Caco-2 (cell line): Measurements from ENCODE around the gene PPP4R3C. TPM values are rescaled to one million over a fixed set of nuclear protein-coding genes. Genes with fewer than 3 reads are reported as not detected.

ENCODE experiments used
- BruUV-seq: library from RNA; stranded (reverse); fragments of 400-500 nt; replicated peaks from 2 replicates; lab custom pipeline; 2021; lab: Mats Ljungman, UMichigan
- CTCF ChIA-PET: fragments of 300-600 bp; sonication (Branson Sonifier 250); formaldehyde crosslinking; loops from one replicate; lab custom pipeline; 2022; ENCODE audit warnings: antibody characterized with exemption; lab: Charles Lee
- POLR2A ChIA-PET: fragments of 300-600 bp; sonication (Branson Sonifier 250); formaldehyde crosslinking; loops from one replicate; lab custom pipeline; 2022; ENCODE audit warnings: antibody characterized with exemption; lab: Charles Lee
- DNase-seq, 2 experiments: peaks; one replicate each; pipeline versions ENCODE4 v3.0.0 to v3.0.0-alpha.2; 2020 to 2022
- H3K27me3 ChIP-seq: replicated peaks from 2 replicates; pipeline ENCODE4 v1.6.0; 2011; ENCODE audit warnings: low read length; ENCODE audit not compliant: control insufficient read depth, insufficient read depth
- H3K36me3 ChIP-seq: 2 replicates; pipeline ENCODE4 v1.5.1; 2011; ENCODE audit warnings: low read length; ENCODE audit not compliant: control insufficient read depth, insufficient read depth
- H3K4me1 ChIP-seq: fragments of 250-450 bp; sonication (Bioruptor Pico); 2 replicates; pipeline ENCODE4 v1.5.1; 2020; ENCODE audit warnings: mild to moderate bottlenecking
- H3K4me3 ChIP-seq: 2 replicates; pipeline ENCODE4 v1.5.1; 2011; ENCODE audit warnings: low read depth, mild to moderate bottlenecking, control low read depth, low read length
- H3K9me3 ChIP-seq: fragments of 250-450 bp; sonication (Bioruptor Pico); 2 replicates; pipeline ENCODE4 v1.5.1; 2020; ENCODE audit warnings: mild to moderate bottlenecking, moderate library complexity
- H3K27ac Mint-ChIP-seq: one replicate; pipeline ENCODE4 v1.8.0; 2022; ENCODE audit warnings: mixed read lengths; ENCODE audit not compliant: unreplicated experiment
- H3K27me3 Mint-ChIP-seq: one replicate; pipeline ENCODE4 v1.8.0; 2022; ENCODE audit warnings: mixed read lengths; ENCODE audit not compliant: insufficient read depth, unreplicated experiment
- H3K36me3 Mint-ChIP-seq: one replicate; pipeline ENCODE4 v1.8.0; 2022; ENCODE audit warnings: mild to moderate bottlenecking, mixed read lengths; ENCODE audit not compliant: insufficient read depth, unreplicated experiment
- H3K4me1 Mint-ChIP-seq: one replicate; pipeline ENCODE4 v1.8.0; 2022; ENCODE audit warnings: low read depth, mixed read lengths; ENCODE audit not compliant: unreplicated experiment
- H3K4me3 Mint-ChIP-seq: one replicate; pipeline ENCODE4 v1.8.0; 2022; ENCODE audit warnings: mild to moderate bottlenecking, moderate library complexity, mixed read lengths; ENCODE audit not compliant: unreplicated experiment
- H3K9me3 Mint-ChIP-seq: one replicate; pipeline ENCODE4 v1.8.0; 2022; ENCODE audit warnings: mixed read lengths; ENCODE audit not compliant: unreplicated experiment
- CTCF ChIP-seq, 2 experiments: fragments of 200-600 bp in 1 of 2; IDR thresholded peaks; 1 replicate in 1 of 2; 2 replicates in 1 of 2; pipeline versions ENCODE4 v1.5.1 to v1.8.0; 2011 to 2022; ENCODE audit warnings: antibody characterized with exemption in 1 of 2, control low read depth in 1 of 2, inconsistent platforms in 1 of 2, low read depth in 1 of 2, low read length in 1 of 2, mild to moderate bottlenecking in 1 of 2, moderate library complexity in 1 of 2; ENCODE audit not compliant: insufficient read depth in 1 of 2, severe bottlenecking in 1 of 2, unreplicated experiment in 1 of 2
- intact Hi-C: fragments of 100-400 bp; cut with micrococcal nuclease; formaldehyde crosslinking; loops from one replicate; pipeline ENCODE4 v1.10.0; 2022; ENCODE audit not compliant: unreplicated experiment
- total RNA-seq: library from RNA; stranded (reverse); gene quantifications from 2 replicates; pipeline ENCODE4 v1.2.3, GENCODE V29; 2022

The PPP4R3C gene
- total RNA-seq, 1 experiment from 2014 or later = not detected

- TF ChIP-seq CTCF (IDR thresholded peaks at IDR 0.05; ENCODE audit: insufficient read depth in 1 of 2, low read depth in 1 of 2, low read length in 1 of 2, severe bottlenecking in 1 of 2, unreplicated experiment in 1 of 2) = no peak
- no TSS peak for BruUV-seq
- Histone ChIP-seq H3K4me1 (no peaks in the 10 kb centered on the region), H3K9me3 (no peaks in the 10 kb centered on the region), H3K36me3 (no peaks in the 10 kb centered on the region), H3K27me3 (no peaks in the 10 kb centered on the region), H3K4me3 (no peak overlapping the region)
- no peaks in the 10 kb centered on the region for H3K27me3 Mint-ChIP-seq
- ChIA-PET POLR2A (no interaction called here), CTCF (no interaction called here)
- H3K9me3 Mint-ChIP-seq = no peaks in the 10 kb centered on the region
- no peak overlapping the region for H3K4me3 Mint-ChIP-seq
- DNase-seq = no peak
- H3K27ac Mint-ChIP-seq = no peak overlapping the region
- peaks cover under 1% of the 10 kb centered on the region for H3K4me1 Mint-ChIP-seq
- intact Hi-C loops = no loop called here
- no peaks in the 10 kb centered on the region for H3K36me3 Mint-ChIP-seq
Measured at GRCh38 chrX:27439771-27440170, 23.4 kb downstream of the PPP4R3C start.

GRCh38 chrX:27438937-27439336, 24.2 kb downstream of the PPP4R3C start:
- Histone ChIP-seq H3K4me3 (no peak overlapping the region), H3K4me1 (no peaks in the 10 kb centered on the region), H3K27me3 (no peaks in the 10 kb centered on the region), H3K9me3 (no peaks in the 10 kb centered on the region), H3K36me3 (no peaks in the 10 kb centered on the region)
- Mint-ChIP-seq H3K36me3 (no peaks in the 10 kb centered on the region), H3K4me1 (no peaks in the 10 kb centered on the region), H3K27me3 (no peaks in the 10 kb centered on the region), H3K4me3 (no peak overlapping the region), H3K9me3 (no peaks in the 10 kb centered on the region), H3K27ac (no peak overlapping the region)
- no TSS peak for BruUV-seq
- ChIA-PET POLR2A (no interaction called here), CTCF (no interaction called here)
- intact Hi-C loops = no loop called here
- DNase-seq = no peak
- TF ChIP-seq CTCF (IDR thresholded peaks at IDR 0.05; ENCODE audit: insufficient read depth in 1 of 2, low read depth in 1 of 2, low read length in 1 of 2, severe bottlenecking in 1 of 2, unreplicated experiment in 1 of 2) = no peak

GRCh38 chrX:27435031-27435430, 28.1 kb downstream of the PPP4R3C start:
- intact Hi-C loops = no loop called here
- ChIA-PET POLR2A (no interaction called here), CTCF (no interaction called here)
- Histone ChIP-seq H3K9me3 (no peaks in the 10 kb centered on the region), H3K36me3 (no peaks in the 10 kb centered on the region), H3K4me3 (no peak overlapping the region), H3K4me1 (no peaks in the 10 kb centered on the region), H3K27me3 (no peaks in the 10 kb centered on the region)
- Mint-ChIP-seq H3K4me3 (no peak overlapping the region), H3K27me3 (no peaks in the 10 kb centered on the region), H3K4me1 (no peaks in the 10 kb centered on the region), H3K9me3 (no peaks in the 10 kb centered on the region), H3K27ac (no peak overlapping the region), H3K36me3 (no peaks in the 10 kb centered on the region)
- no TSS peak for BruUV-seq
- no peak for DNase-seq
- no peak for TF ChIP-seq CTCF (IDR thresholded peaks at IDR 0.05; ENCODE audit: insufficient read depth in 1 of 2, low read depth in 1 of 2, low read length in 1 of 2, severe bottlenecking in 1 of 2, unreplicated experiment in 1 of 2)

Other genes starting within 250 kb of the PPP4R3C start
- not detected in 2 replicates for gene DCAF8L2, start 127.0 kb upstream of the PPP4R3C start, total RNA-seq